Lower leg skin (tissue), 4 donors: Measurements from ENCODE around the gene SCRN1. TPM values are rescaled to one million over a fixed set of nuclear protein-coding genes. Genes with fewer than 3 reads are reported as not detected.

Experiments used
- DNase-seq, 2 donors: peaks; one replicate each; pipeline ENCODE4 v3.0.0-alpha.2; 2019; ENCODE audit warnings: low spot score in 2 of 2
- H3K4me3 ChIP-seq: fragments of 200-600 bp; sonication (generic); 2 replicates; pipeline ENCODE4 v1.5.1; 2017; ENCODE audit warnings: mild to moderate bottlenecking, low read depth; ENCODE audit not compliant: poor library complexity, severe bottlenecking
- CTCF ChIP-seq, 3 donors: fragments of 450-650 bp; IDR thresholded peaks; one replicate each; pipeline ENCODE4 v1.5.1; 2016; ENCODE audit warnings: antibody characterized with exemption in 3 of 3, mild to moderate bottlenecking in 3 of 3, moderate library complexity in 2 of 3
- POLR2A ChIP-seq, 2 donors: fragments of 450-650 bp; IDR thresholded peaks; one replicate each; pipeline ENCODE4 v1.6.1; 2016 to 2017; ENCODE audit warnings: antibody characterized with exemption in 2 of 2, mild to moderate bottlenecking in 1 of 2, moderate library complexity in 1 of 2
- WGBS, 2 donors: methylation state at CpG; one replicate each; pipeline ENCODE4 v1.1.5; 2018; 5-methylcytosine and 5-hydroxymethylcytosine counted together
- intact Hi-C: fragments of 100-400 bp; cut with DNase I; formaldehyde crosslinking; loops from one replicate; pipeline ENCODE4 v1.15.0; 2023; ENCODE audit warnings: low total_unique reads
- total RNA-seq, 4 donors: library from RNA; depleted of rRNA; stranded (reverse); fragments of >200 nt; gene quantifications; one replicate each; pipeline ENCODE4 v1.1.0, GENCODE V29; 2016

Gene SCRN1
- total RNA-seq, 4 donors from 2014 or later, result 8.5 to 17.9 (median 11.5) TPM

DNA sequence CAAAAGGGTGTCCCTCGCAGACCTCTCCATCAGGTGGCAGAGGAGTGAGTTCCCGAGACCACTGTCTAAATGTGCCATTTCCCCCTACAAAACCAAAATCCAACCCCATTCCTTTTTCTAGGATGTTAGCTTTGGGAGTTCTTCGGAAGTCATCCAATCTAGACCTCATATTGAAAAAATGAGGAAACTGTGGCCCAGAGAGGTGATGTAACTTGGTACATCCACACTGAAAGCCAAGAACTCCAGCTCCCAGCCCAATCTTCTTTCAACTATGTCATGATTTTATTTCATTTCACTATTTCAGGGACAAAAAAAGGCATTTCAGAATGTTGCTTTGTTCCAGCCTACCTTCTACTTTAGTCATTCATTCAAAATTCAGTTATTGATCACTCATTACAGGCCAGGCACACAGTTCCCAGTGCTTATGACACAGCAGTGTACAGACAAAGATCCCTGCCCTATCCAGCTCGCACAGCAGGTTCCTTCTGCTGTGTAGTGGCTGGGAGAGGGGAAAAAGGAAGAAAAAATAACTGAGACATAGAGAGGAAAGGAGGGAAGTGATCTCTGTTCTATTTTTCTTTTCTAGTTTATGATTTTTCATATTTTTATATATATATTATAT is 35.8 kb downstream of the SCRN1 start:
- no peak overlapping the region for H3K4me3 ChIP-seq
- DNase-seq, result no peak
- TF ChIP-seq CTCF (IDR thresholded peaks at IDR 0.05), result no peak
- no peak for TF ChIP-seq POLR2A (IDR thresholded peaks at IDR 0.05)
- WGBS, 2 donors, result 69 to 78% methylated on average over 4 of the region's 4 CpGs
- intact Hi-C loops, result no loop called here

DNA sequence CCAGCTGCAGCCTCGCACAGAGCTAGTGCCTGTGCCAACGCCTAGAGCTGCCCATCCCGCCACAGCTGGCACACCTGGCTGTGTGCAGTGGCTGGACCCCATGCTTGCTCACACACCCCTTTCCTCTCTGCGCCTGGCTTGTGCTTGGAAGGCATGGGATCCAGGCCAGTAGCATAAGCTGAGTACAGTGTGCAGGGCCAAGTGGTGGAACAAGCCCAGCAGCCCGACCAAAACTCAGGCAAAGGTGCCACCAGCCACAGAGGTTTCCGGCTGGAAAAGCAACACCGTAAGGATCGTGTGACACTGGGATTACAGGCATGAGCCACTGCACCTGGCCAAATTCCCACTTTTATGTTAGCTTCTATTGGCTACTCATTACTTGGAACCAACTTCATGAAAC is 38.4 kb downstream of the SCRN1 start:
- intact Hi-C loops, result no loop called here
- WGBS, 2 donors, result 91 to 96% methylated on average over 8 of the region's 8 CpGs
- DNase-seq, result no peak

DNA sequence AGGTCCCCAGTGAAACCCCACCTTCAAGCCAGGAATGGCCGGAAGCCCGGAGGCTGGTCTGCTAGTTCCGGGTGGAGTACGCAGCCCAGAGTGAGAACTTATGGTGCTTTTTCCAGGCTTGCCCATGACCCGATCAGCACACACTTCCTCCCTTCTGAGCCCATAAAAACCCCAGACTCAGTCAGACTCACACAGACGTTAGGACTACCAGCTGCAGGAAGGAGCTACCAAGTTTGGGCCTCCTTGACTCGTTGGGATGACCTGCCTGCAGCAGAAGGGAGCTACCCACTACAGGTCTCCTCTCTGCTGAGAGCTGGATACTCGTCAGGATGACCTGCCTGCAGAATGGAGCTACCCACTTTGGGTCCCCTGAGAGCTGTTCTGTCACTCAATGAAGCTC is 39.1 kb downstream of the SCRN1 start:
- DNase-seq, result no peak
- intact Hi-C loops, result no loop called here
- no peak overlapping the region for H3K4me3 ChIP-seq
- TF ChIP-seq POLR2A (IDR thresholded peaks at IDR 0.05), result no peak
- no peak for TF ChIP-seq CTCF (IDR thresholded peaks at IDR 0.05)
- WGBS, 2 donors, result 95 to 98% methylated on average over 8 of the region's 8 CpGs

More for the DNA sequence above, 38.4 kb downstream of the SCRN1 start:
- TF ChIP-seq CTCF (IDR thresholded peaks at IDR 0.05) (no peak), POLR2A (IDR thresholded peaks at IDR 0.05) (no peak)
- no peak overlapping the region for H3K4me3 ChIP-seq

DNA sequence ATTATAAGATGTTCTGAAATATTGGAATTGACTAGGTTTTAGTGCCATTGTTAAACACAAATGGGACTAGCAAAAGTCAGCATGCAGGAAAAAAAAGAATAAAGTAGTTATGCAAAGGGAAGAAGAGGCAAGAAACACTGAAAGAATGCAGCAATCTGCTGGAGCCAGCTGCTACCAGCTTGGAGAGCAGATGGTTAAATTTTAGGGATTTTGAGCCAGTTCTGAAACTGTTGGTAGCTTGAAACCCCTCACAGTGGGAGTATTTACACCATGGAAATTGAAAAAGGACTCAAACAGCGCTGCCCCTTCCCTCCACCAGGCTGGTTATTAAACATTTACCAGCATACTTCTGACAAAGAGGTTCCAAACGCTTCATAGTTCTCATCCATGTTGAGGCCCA is 41.0 kb downstream of the SCRN1 start:
- WGBS, 2 donors, result 72 to 76% methylated on average over 2 of the region's 2 CpGs
- TF ChIP-seq CTCF (IDR thresholded peaks at IDR 0.05), result no peak
- TF ChIP-seq POLR2A (IDR thresholded peaks at IDR 0.05), result no peak
- DNase-seq, result no peak
- intact Hi-C loops, result no loop called here
- H3K4me3 ChIP-seq, result no peak overlapping the region

DNA sequence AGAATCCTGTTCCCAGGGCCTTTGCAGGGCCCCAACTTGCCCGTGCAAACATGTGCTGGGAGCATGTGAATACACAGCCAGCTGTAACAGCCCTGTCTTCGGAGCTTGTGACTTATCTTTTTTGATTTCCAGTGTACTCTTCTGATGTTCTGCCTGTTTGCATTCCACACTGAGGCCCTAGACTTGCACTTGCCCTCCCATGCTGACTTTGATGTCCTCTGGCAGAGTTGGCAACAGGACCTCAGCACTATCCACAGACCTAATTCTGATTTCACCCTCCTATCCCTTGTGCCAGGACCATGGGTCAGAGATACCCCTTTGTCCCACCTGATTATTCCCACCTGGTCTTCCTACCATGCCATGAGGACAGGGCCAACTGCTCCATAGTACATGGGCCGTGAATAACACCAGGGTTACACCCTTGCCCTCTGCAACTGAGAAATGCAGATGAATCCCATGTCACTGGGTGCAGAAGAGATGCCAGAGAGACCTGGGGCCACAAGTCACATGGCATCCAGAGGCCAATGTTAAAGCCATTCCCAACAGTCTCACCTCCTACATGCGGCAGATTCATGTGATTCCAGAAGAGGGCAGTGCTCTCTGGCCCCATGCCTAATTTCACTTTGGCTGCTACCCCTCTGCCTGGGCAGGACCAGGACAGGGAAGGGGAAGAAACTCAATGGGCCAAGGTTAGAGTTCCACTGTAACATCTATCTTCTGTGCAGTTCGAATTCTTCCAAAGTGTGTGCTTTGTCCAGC is 43.0 kb downstream of the SCRN1 start:
- TF ChIP-seq POLR2A (IDR thresholded peaks at IDR 0.05) (no peak), CTCF (IDR thresholded peaks at IDR 0.05) (no peak)
- WGBS, 2 donors, result 82 to 84% methylated on average over 5 of the region's 5 CpGs
- intact Hi-C loops, result no loop called here
- DNase-seq, result no peak
- no peak overlapping the region for H3K4me3 ChIP-seq
